DND-41 (cell line): ENCODE data around the gene AGMO.

Experiments used
- EZH2 ChIP-seq: IDR thresholded peaks from 3 replicates; pipeline ENCODE4 v1.6.1; 2012; ENCODE audit warnings: borderline replicate concordance, low read depth, mild to moderate bottlenecking, moderate library complexity, low read length, inconsistent platforms; ENCODE audit not compliant: severe bottlenecking
- TF ChIP-seq, protein P1 (sequence below): IDR thresholded peaks from 2 replicates; pipeline ENCODE4 v1.5.1; 2012; ENCODE audit warnings: borderline replicate concordance, low read length, moderate library complexity, mild to moderate bottlenecking; ENCODE audit not compliant: poor library complexity, severe bottlenecking; ENCODE audit errors: extremely low read depth

DNA sequence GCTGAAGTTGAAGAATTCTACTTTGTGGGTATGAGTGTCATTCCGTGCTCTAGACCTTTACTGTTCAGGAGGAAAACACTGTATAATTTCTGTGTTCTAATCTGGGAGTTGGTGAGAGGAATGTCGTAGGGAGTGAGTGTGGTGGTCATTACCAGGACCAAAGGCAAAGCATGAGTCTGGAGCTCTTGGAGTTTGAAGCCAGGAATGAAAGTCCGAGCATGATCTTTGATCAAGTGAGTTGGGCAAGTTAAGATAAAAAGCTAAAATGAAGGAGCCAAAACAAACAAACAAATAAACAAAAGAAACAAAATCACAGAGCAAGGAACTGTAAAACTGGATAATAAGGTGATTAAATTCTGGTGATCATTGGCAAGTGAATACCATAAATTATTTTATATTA lies 161.4 kb downstream of the AGMO start:
- TF ChIP-seq, protein P1, sequence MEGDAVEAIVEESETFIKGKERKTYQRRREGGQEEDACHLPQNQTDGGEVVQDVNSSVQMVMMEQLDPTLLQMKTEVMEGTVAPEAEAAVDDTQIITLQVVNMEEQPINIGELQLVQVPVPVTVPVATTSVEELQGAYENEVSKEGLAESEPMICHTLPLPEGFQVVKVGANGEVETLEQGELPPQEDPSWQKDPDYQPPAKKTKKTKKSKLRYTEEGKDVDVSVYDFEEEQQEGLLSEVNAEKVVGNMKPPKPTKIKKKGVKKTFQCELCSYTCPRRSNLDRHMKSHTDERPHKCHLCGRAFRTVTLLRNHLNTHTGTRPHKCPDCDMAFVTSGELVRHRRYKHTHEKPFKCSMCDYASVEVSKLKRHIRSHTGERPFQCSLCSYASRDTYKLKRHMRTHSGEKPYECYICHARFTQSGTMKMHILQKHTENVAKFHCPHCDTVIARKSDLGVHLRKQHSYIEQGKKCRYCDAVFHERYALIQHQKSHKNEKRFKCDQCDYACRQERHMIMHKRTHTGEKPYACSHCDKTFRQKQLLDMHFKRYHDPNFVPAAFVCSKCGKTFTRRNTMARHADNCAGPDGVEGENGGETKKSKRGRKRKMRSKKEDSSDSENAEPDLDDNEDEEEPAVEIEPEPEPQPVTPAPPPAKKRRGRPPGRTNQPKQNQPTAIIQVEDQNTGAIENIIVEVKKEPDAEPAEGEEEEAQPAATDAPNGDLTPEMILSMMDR = no peak
- TF ChIP-seq EZH2 = no peak
